Measurements from ENCODE around the gene PDE10A. TPM values are rescaled to one million over a fixed set of nuclear protein-coding genes. Genes with fewer than 3 reads are reported as not detected.

Gene PDE10A
- total and polyA plus RNA-seq, 2 of the 13 experiments (the other 11 are each of a cell fraction or from before 2014, with no cell fraction given) = not detected

GRCh38 chr6:165621940-165622339 lies 41.1 kb downstream of the PDE10A start (continued):
- TF ChIP-seq NFE2L1 (CRISPR knock-in tag; IDR thresholded peaks at IDR 0.05; ENCODE audit: borderline replicate concordance) (no peak), PREB (CRISPR knock-in tag; IDR thresholded peaks at IDR 0.05) (no peak), MIXL1 (CRISPR knock-in tag; IDR thresholded peaks at IDR 0.05) (no peak), ZNF296 (CRISPR knock-in tag; conservative IDR thresholded peaks at IDR 0.05) (no peak), NR2C2 (CRISPR knock-in tag; IDR thresholded peaks at IDR 0.05; ENCODE audit: borderline replicate concordance) (no peak), RERE (CRISPR knock-in tag; IDR thresholded peaks at IDR 0.05; ENCODE audit: low read depth) (no peak), ZNF800 (CRISPR knock-in tag; IDR thresholded peaks at IDR 0.05) (no peak), ZNF7 (CRISPR knock-in tag; IDR thresholded peaks at IDR 0.05) (no peak), NR2F6 (IDR thresholded peaks at IDR 0.05) (no peak), NR2F6 (CRISPR knock-in tag; IDR thresholded peaks at IDR 0.05) (no peak), ZBTB4 (CRISPR knock-in tag; IDR thresholded peaks at IDR 0.05; ENCODE audit: borderline replicate concordance) (no peak), SP5 (CRISPR knock-in tag; IDR thresholded peaks at IDR 0.05; ENCODE audit: borderline replicate concordance, low read depth) (no peak), MBNL3 (CRISPR knock-in tag; conservative IDR thresholded peaks at IDR 0.05) (no peak)

All from HepG2 (cell line).